ENCODE results near the gene IRF8. TPM values are rescaled to one million over a fixed set of nuclear protein-coding genes. Genes with fewer than 3 reads are reported as not detected.

IRF8 gene
- total RNA-seq, 2 donors from 2014 or later: 6.2 to 8.2 TPM

GRCh38 chr16:85883813-85884212, 15.1 kb upstream of the IRF8 start:
- intact Hi-C loops (cut with DNase I): no loop called here
- H3K4me1 ChIP-seq: no peaks in the 10 kb centered on the region
- DNase-seq (no peak), ATAC-seq (no peak)
- H3K27ac ChIP-seq: no peak overlapping the region
- no peaks in the 10 kb centered on the region for H3K27me3 ChIP-seq
- TF ChIP-seq POLR2A (IDR thresholded peaks at IDR 0.05): no peak
- no peak for TF ChIP-seq CTCF (IDR thresholded peaks at IDR 0.05)
- H3K36me3 ChIP-seq (replicated peaks in 1 of 2; ENCODE audit: insufficient read depth in 1 of 2, low read depth in 2 of 2): no peaks in the 10 kb centered on the region
- H3K4me3 ChIP-seq: no peak overlapping the region
- H3K9me3 ChIP-seq: no peaks in the 10 kb centered on the region
- whole genome bisulfite sequencing, 2 donors: 57 to 64% methylated on average over 14 of the region's 14 CpGs

DNA sequence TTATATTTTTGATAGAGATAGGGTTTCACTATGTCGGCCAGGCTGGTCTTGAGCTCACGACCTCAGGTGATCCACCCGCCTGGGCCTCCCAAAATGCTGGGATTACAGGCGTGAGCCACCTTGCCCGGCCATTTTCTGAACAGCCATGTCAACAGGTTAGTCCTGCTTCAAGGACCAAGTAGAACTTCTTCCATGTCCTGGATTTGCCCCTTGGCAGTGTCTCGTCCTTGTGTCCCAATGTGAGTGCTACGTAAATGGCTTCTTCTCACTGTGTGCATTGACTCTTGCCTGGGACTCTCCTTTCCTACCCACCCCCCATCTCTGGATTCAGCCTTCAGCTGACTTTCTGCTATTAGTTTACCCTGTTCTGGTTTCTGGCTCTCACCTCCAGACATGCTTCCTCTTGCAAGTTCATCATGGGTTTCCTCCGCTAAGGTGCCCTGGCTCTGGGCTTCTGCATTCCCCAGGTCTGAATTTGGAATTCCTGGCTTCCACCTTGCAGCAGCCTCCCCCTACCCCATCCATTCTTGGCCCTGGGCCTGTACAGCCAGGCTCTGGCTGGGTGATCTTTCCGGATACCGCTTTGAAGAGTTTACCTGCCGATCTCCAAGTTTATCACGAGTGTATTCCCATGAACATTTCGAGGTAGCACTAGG, 14.0 kb upstream of the IRF8 start:
- no peaks in the 10 kb centered on the region for H3K4me1 ChIP-seq
- no peak overlapping the region for H3K4me3 ChIP-seq
- intact Hi-C loops (cut with DNase I): no loop called here
- no peaks in the 10 kb centered on the region for H3K27me3 ChIP-seq
- TF ChIP-seq POLR2A (IDR thresholded peaks at IDR 0.05): no peak
- TF ChIP-seq CTCF (IDR thresholded peaks at IDR 0.05): no peak
- 78 to 83% methylated on average over 13 of the region's 13 CpGs for WGBS, 2 donors
- H3K27ac ChIP-seq: no peak overlapping the region
- DNase-seq (no peak), ATAC-seq (no peak)
- no peaks in the 10 kb centered on the region for H3K9me3 ChIP-seq
- no peaks in the 10 kb centered on the region for H3K36me3 ChIP-seq (replicated peaks in 1 of 2; ENCODE audit: insufficient read depth in 1 of 2, low read depth in 2 of 2)

DNA sequence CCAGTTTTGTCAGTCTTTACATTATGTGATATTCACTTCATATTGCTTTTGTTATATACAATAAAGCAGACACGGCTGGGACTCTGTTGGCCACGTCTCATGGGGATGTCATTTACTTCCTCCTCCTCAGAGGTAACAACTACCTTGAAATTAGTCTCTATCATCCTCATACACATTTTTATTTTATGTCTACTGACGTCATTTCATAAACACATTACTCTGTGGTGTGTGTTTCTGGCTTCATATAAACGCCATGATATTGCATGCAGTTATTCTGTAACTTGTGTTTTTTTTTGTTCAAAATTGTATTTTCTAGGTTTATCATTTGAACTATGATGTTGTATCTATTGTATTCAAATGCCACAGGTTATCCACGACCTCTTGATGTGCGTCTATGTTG, 13.4 kb upstream of the IRF8 start:
- Histone ChIP-seq H3K27me3 (no peaks in the 10 kb centered on the region), H3K4me1 (no peaks in the 10 kb centered on the region), H3K9me3 (no peaks in the 10 kb centered on the region), H3K36me3 (replicated peaks in 1 of 2; ENCODE audit: insufficient read depth in 1 of 2, low read depth in 2 of 2) (no peaks in the 10 kb centered on the region), H3K4me3 (no peak overlapping the region), H3K27ac (no peak overlapping the region)
- intact Hi-C loops (cut with DNase I): no loop called here
- no peak for TF ChIP-seq POLR2A (IDR thresholded peaks at IDR 0.05)
- no peak for TF ChIP-seq CTCF (IDR thresholded peaks at IDR 0.05)
- DNase-seq (no peak), ATAC-seq (no peak)
- WGBS, 2 donors: 53 to 57% methylated on average over 6 of the region's 6 CpGs

DNA sequence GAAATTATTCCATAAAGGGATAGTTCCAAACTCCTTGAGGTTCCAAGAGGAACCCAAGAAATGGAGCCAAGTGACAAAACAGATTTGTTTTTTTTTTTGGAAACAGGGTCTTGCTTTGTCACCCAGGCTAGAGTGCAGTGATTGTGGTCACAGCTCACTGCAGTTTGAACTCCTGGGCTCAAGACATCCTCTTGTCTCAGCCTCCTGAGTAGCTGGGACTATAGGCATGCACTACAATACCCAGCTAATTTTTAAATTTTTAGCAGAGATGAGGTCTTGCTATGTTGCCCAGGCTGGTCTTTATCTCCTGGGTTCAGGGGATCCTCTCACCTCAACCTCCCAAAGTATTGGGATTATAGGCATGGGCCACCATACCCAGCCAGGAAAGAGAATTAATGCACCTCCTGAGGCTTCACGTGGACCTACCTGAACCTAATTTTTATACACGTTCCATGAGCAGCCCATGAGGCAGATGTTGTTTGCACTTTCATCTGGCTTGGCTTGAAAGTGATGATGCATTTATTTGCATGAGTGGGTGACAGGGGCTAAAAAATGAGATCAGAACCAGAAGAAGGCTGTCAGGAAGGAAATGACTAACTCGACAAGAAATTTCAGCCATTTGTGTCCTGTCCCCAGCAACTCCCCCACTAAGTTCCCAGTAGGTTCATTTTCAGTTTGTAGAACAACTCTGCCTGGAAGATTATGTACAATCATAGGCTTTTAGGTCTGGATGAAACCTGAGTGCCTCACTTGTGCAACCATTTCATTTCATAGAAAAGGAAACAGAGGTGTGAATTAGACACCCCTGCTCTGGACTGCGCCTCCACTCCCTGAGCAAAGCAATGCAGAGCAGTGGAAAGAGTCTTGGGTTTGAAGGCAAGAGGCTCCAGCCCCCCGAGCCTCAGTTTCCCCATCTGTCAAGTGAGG, 10.3 kb upstream of the IRF8 start:
- no peak for DNase-seq
- intact Hi-C loops (cut with DNase I): no loop called here
- no peak for TF ChIP-seq CTCF (IDR thresholded peaks at IDR 0.05)
- TF ChIP-seq POLR2A (IDR thresholded peaks at IDR 0.05): no peak
- Histone ChIP-seq H3K9me3 (no peaks in the 10 kb centered on the region), H3K27me3 (no peaks in the 10 kb centered on the region), H3K27ac (no peak overlapping the region), H3K36me3 (replicated peaks in 1 of 2; ENCODE audit: insufficient read depth in 1 of 2, low read depth in 2 of 2) (no peaks in the 10 kb centered on the region), H3K4me1 (no peaks in the 10 kb centered on the region), H3K4me3 (no peak overlapping the region)
- WGBS, 2 donors: 30 to 35% methylated on average over 5 of the region's 5 CpGs
- ATAC-seq: no peak
